ENCODE data around the gene GLA.

GLA gene

GRCh38 chrX:101442085-101442484 is 34.4 kb upstream of the GLA start:
- TF ChIP-seq L3MBTL2 (conservative IDR thresholded peaks at IDR 0.05) (no peak), FOXK2 (IDR thresholded peaks at IDR 0.05) (no peak), LEF1 (IDR thresholded peaks at IDR 0.05; ENCODE audit: borderline replicate concordance) (no peak), BHLHE40 (IDR thresholded peaks at IDR 0.05; ENCODE audit: borderline replicate concordance) (no peak), SP1 (IDR thresholded peaks at IDR 0.05) (no peak), TARDBP (IDR thresholded peaks at IDR 0.05) (no peak)
- ChIA-PET POLR2A (no interaction called here), CTCF (no interaction called here)
- DNase-seq (ENCODE audit: extremely low spot score), result no peak

DNA sequence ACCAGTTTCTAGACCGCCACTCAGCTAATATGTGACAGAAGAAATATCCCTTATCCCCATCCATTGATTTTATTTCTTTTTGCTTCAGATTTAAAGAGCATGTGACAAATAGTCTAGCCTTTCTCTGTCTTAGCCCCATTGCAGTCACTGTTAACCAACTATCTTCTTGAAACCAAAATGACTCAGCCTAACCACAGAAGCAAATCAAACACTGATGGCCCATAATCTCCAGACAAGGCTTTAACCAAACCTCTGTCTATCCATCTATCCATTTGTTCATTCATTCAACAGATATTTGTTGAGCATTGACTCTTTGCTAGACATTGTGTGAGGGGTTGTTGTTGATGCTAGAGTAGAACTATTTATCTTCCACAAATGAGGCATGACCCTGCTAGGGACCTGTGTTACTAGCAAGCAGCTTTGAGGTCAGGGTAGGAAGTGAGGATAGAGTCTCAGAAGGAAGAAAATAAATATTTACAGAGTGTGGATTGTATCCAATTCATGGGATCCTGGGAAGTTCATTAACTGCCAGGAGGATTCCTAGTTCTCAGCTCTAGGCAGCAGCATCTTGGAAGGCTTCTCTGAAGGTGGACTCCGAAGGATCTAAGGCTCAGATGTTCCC is 22.8 kb upstream of the GLA start:
- POLR2A ChIA-PET, result interaction anchor here (1.0 kb wide), 2 partner anchors 12 to 40 kb away, joined by 3 read pairs; partner anchors contain the start of gene RPL36A
- TF ChIP-seq FOXK2 (IDR thresholded peaks at IDR 0.05) (no peak), NFRKB (IDR thresholded peaks at IDR 0.05) (no peak), TARDBP (IDR thresholded peaks at IDR 0.05) (no peak), SP1 (IDR thresholded peaks at IDR 0.05) (no peak), CTBP1 (IDR thresholded peaks at IDR 0.05; ENCODE audit: borderline replicate concordance) (no peak), L3MBTL2 (conservative IDR thresholded peaks at IDR 0.05) (no peak), BHLHE40 (IDR thresholded peaks at IDR 0.05; ENCODE audit: borderline replicate concordance) (no peak), HDGF (IDR thresholded peaks at IDR 0.05; ENCODE audit: borderline replicate concordance) (no peak), FOXM1 (IDR thresholded peaks at IDR 0.05; ENCODE audit: borderline replicate concordance) (no peak), SUZ12 (IDR thresholded peaks at IDR 0.05) (no peak), ZNF384 (IDR thresholded peaks at IDR 0.05) (no peak), ARNT (IDR thresholded peaks at IDR 0.05) (no peak), FOXA1 (IDR thresholded peaks at IDR 0.05) (no peak), ELF4 (IDR thresholded peaks at IDR 0.05) (no peak), LEF1 (IDR thresholded peaks at IDR 0.05; ENCODE audit: borderline replicate concordance) (no peak)
- TF ChIP-seq, protein P1, sequence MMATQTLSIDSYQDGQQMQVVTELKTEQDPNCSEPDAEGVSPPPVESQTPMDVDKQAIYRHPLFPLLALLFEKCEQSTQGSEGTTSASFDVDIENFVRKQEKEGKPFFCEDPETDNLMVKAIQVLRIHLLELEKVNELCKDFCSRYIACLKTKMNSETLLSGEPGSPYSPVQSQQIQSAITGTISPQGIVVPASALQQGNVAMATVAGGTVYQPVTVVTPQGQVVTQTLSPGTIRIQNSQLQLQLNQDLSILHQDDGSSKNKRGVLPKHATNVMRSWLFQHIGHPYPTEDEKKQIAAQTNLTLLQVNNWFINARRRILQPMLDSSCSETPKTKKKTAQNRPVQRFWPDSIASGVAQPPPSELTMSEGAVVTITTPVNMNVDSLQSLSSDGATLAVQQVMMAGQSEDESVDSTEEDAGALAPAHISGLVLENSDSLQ (IDR thresholded peaks at IDR 0.05), result no peak
- DNase-seq (ENCODE audit: extremely low spot score), result no peak
- CTCF ChIA-PET, result no interaction called here

DNA sequence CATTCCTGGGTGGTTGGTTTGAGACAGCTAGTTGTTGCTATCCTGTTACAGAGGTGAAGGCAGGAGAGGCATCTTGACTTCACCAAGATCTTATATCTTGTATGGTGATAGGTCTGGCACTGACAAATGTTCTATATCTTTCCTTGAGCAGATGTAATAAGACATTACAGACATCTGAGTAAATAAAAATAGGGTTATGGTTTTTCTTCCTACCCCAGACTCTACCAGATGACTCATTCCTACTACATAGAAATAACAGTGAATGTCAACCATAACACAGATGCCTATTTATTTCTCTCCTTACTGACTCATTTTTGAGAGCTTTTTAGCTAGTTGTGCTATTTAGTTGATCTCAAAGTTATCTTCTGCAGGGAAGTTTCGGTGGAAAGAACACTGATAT is 22.2 kb upstream of the GLA start:
- POLR2A ChIA-PET, result interaction anchor here (1.0 kb wide), 1 partner anchor 11 kb away, joined by 3 read pairs; no protein-coding TSS in a partner anchor
- TF ChIP-seq FOXK2 (IDR thresholded peaks at IDR 0.05) (no peak), BHLHE40 (IDR thresholded peaks at IDR 0.05; ENCODE audit: borderline replicate concordance) (no peak), FOXM1 (IDR thresholded peaks at IDR 0.05; ENCODE audit: borderline replicate concordance) (no peak), LEF1 (IDR thresholded peaks at IDR 0.05; ENCODE audit: borderline replicate concordance) (no peak), TARDBP (IDR thresholded peaks at IDR 0.05) (no peak), L3MBTL2 (conservative IDR thresholded peaks at IDR 0.05) (no peak), NFRKB (IDR thresholded peaks at IDR 0.05) (no peak), ARNT (IDR thresholded peaks at IDR 0.05) (no peak), FOXA1 (IDR thresholded peaks at IDR 0.05) (no peak), ELF4 (IDR thresholded peaks at IDR 0.05) (no peak)
- TF ChIP-seq, protein P1 (IDR thresholded peaks at IDR 0.05), result no peak
- DNase-seq (ENCODE audit: extremely low spot score), result no peak
- CTCF ChIA-PET, result no interaction called here

GRCh38 chrX:101427954-101428353 is 20.2 kb upstream of the GLA start:
- CTCF ChIA-PET, result interaction anchor here (0.7 kb wide), 1 partner anchor 70 kb away, joined by 3 read pairs; no protein-coding TSS in a partner anchor

GRCh38 chrX:101419489-101419888 is 11.8 kb upstream of the GLA start:
- TF ChIP-seq NFRKB (IDR thresholded peaks at IDR 0.05) (no peak), TARDBP (IDR thresholded peaks at IDR 0.05) (no peak), ZNF384 (IDR thresholded peaks at IDR 0.05) (no peak), LEF1 (IDR thresholded peaks at IDR 0.05; ENCODE audit: borderline replicate concordance) (no peak), FOXK2 (IDR thresholded peaks at IDR 0.05) (no peak), BHLHE40 (IDR thresholded peaks at IDR 0.05; ENCODE audit: borderline replicate concordance) (no peak), FOXA1 (IDR thresholded peaks at IDR 0.05) (no peak), CTBP1 (IDR thresholded peaks at IDR 0.05; ENCODE audit: borderline replicate concordance) (no peak), HDGF (IDR thresholded peaks at IDR 0.05; ENCODE audit: borderline replicate concordance) (no peak), ARNT (IDR thresholded peaks at IDR 0.05) (no peak), SP1 (IDR thresholded peaks at IDR 0.05) (no peak), L3MBTL2 (conservative IDR thresholded peaks at IDR 0.05) (no peak), ELF4 (IDR thresholded peaks at IDR 0.05) (no peak), SUZ12 (IDR thresholded peaks at IDR 0.05) (no peak), FOXM1 (IDR thresholded peaks at IDR 0.05; ENCODE audit: borderline replicate concordance) (no peak)
- TF ChIP-seq, protein P1 (IDR thresholded peaks at IDR 0.05), result no peak
- no peak for DNase-seq (ENCODE audit: extremely low spot score)
- ChIA-PET CTCF (interaction anchor here (1.2 kb wide), 1 partner anchor 29 kb away, joined by 3 read pairs; no protein-coding TSS in a partner anchor), POLR2A (interaction anchor here (1.3 to 3.0 kb wide), 4 partner anchors 9 to 29 kb away, joined by 3 to 13 read pairs (median 4); partner anchors contain the start of gene RPL36A)

More at GRCh38 chrX:101427954-101428353, 20.2 kb upstream of the GLA start:
- TF ChIP-seq FOXK2 (IDR thresholded peaks at IDR 0.05) (no peak), TARDBP (IDR thresholded peaks at IDR 0.05) (no peak), ZNF384 (IDR thresholded peaks at IDR 0.05) (no peak), L3MBTL2 (conservative IDR thresholded peaks at IDR 0.05) (no peak), NFRKB (IDR thresholded peaks at IDR 0.05) (no peak), ELF4 (IDR thresholded peaks at IDR 0.05) (no peak), SP1 (IDR thresholded peaks at IDR 0.05) (no peak)
- POLR2A ChIA-PET, result interaction anchor here (1.2 kb wide), 1 partner anchor 9 kb away, joined by 4 read pairs; no protein-coding TSS in a partner anchor
- no peak for DNase-seq (ENCODE audit: extremely low spot score)

Data from HEK293T (cell line).